OCI-LY7 (cell line): ENCODE results near the gene PIP5K1A.

Source experiments
- EZH2phosphoT487 ChIP-seq: fragments of 200-600 bp; sonication (generic); IDR thresholded peaks from 2 replicates; pipeline ENCODE4 v1.6.1; 2018; ENCODE audit warnings: low read depth, borderline replicate concordance, mild to moderate bottlenecking, mixed run types, antibody characterized with exemption, low read length, moderate library complexity, mixed read lengths
- TF ChIP-seq, protein P1 (sequence below): fragments of 200-600 bp; sonication (generic); conservative IDR thresholded peaks from 2 replicates; pipeline ENCODE4 v1.5.1; 2014; ENCODE audit warnings: mild to moderate bottlenecking, antibody characterized with exemption, low read length, moderate library complexity, mixed read lengths

DNA sequence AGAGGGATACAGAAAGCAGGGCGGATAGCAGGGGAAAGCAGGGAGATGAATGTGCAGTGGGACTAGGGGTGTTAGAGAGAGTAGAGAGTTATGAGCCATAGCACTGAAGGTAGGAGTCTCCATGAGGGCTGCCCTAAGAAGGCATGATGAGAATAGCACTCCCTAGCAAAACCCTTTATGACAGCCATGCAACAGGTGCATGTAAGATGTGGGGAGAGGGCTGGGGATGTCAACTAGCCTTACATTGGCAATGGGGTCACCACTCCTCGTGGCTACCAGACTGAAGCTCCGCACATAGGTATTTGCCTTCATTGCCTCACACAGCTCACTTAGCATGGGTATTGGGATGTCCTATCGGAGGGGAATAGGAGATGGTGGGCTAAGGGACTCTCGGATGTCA, 27.2 kb upstream of the PIP5K1A start:
- TF ChIP-seq, protein P1, sequence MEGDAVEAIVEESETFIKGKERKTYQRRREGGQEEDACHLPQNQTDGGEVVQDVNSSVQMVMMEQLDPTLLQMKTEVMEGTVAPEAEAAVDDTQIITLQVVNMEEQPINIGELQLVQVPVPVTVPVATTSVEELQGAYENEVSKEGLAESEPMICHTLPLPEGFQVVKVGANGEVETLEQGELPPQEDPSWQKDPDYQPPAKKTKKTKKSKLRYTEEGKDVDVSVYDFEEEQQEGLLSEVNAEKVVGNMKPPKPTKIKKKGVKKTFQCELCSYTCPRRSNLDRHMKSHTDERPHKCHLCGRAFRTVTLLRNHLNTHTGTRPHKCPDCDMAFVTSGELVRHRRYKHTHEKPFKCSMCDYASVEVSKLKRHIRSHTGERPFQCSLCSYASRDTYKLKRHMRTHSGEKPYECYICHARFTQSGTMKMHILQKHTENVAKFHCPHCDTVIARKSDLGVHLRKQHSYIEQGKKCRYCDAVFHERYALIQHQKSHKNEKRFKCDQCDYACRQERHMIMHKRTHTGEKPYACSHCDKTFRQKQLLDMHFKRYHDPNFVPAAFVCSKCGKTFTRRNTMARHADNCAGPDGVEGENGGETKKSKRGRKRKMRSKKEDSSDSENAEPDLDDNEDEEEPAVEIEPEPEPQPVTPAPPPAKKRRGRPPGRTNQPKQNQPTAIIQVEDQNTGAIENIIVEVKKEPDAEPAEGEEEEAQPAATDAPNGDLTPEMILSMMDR = no peak
- no peak for TF ChIP-seq EZH2phosphoT487
